Measurements from ENCODE around the gene SPATC1L.

GRCh38 chr21:46168238-46168637 is 16.0 kb downstream of the SPATC1L start:
- TF ChIP-seq ZNF274 (IDR thresholded peaks at IDR 0.05; ENCODE audit: low read depth, low read length) (no peak), YY1 (IDR thresholded peaks at IDR 0.05; ENCODE audit: insufficient read depth, insufficient read length) (no peak)
